GM19035 (cell line): Measurements from ENCODE around the gene CDC42SE2.
"Not testable (repeated sequence)": the region's sequence is repeated elsewhere in the genome, so short reads cannot be mapped to it uniquely, and the experiment has no call there.

Experiments
- ATAC-seq: cut with Tn5 transposase; IDR thresholded peaks from one replicate; pipeline ENCODE4 v1.9.1; 2021; ENCODE audit not compliant: unreplicated experiment

Gene CDC42SE2

GRCh38 chr5:131316822-131317221 is 53.0 kb downstream of the CDC42SE2 start:
- ATAC-seq, result no peak

- no peak for ATAC-seq
These were observed 54.6 kb downstream of the CDC42SE2 start for GRCh38 chr5:131318455-131318854.

GRCh38 chr5:131321066-131321465 is 57.2 kb downstream of the CDC42SE2 start:
- ATAC-seq, result no peak

GRCh38 chr5:131322926-131323325 is 59.1 kb downstream of the CDC42SE2 start:
- ATAC-seq, result no peak

GRCh38 chr5:131323378-131323777 is 59.5 kb downstream of the CDC42SE2 start:
- no peak for ATAC-seq

- ATAC-seq, result no peak
These were observed 60.5 kb downstream of the CDC42SE2 start for GRCh38 chr5:131324303-131324702.

- no peak for ATAC-seq
These were observed 64.9 kb downstream of the CDC42SE2 start for GRCh38 chr5:131328536-131329285.

GRCh38 chr5:131329286-131329560 is 65.4 kb downstream of the CDC42SE2 start:
- ATAC-seq, result no peak

GRCh38 chr5:131330031-131330430 is 66.2 kb downstream of the CDC42SE2 start:
- no peak for ATAC-seq

GRCh38 chr5:131335756-131336155 is 71.9 kb downstream of the CDC42SE2 start:
- not testable (repeated sequence) for ATAC-seq

GRCh38 chr5:131336801-131337200 is 72.9 kb downstream of the CDC42SE2 start:
- not testable (repeated sequence) for ATAC-seq

GRCh38 chr5:131337240-131338050 is 73.6 kb downstream of the CDC42SE2 start:
- not testable (repeated sequence) for ATAC-seq

GRCh38 chr5:131338051-131338453 is 74.2 kb downstream of the CDC42SE2 start:
- no peak for ATAC-seq

GRCh38 chr5:131344288-131344687 is 80.4 kb downstream of the CDC42SE2 start:
- ATAC-seq, result not testable (repeated sequence)

GRCh38 chr5:131346204-131346603 is 82.4 kb downstream of the CDC42SE2 start:
- ATAC-seq, result not testable (repeated sequence)

- ATAC-seq, result no peak
These were observed 90.1 kb downstream of the CDC42SE2 start for GRCh38 chr5:131353991-131354390.

GRCh38 chr5:131355971-131356528 is 92.2 kb downstream of the CDC42SE2 start:
- no peak for ATAC-seq

GRCh38 chr5:131356619-131357018 is 92.8 kb downstream of the CDC42SE2 start:
- no peak for ATAC-seq

GRCh38 chr5:131357739-131358561 is 94.1 kb downstream of the CDC42SE2 start:
- peak; percentile 47 for ATAC-seq

- no peak for ATAC-seq
These were observed 97.9 kb downstream of the CDC42SE2 start for GRCh38 chr5:131361677-131362315.
